Parathyroid adenoma (tissue), 2 donors: ENCODE measurements around the gene FOXC1.
A peak's percentile ranks its signal among the peaks of the same experiment; 100 is the strongest.

Experiments used
- H2AFZ ChIP-seq: fragments of 300-600 bp; sonication (generic); one replicate; pipeline ENCODE4 v1.7.0; 2017; ENCODE audit warnings: antibody characterized with exemption, mild to moderate bottlenecking
- H3K27ac ChIP-seq: fragments of 300-600 bp; sonication (generic); one replicate; pipeline ENCODE4 v1.7.0; 2017
- H3K27me3 ChIP-seq: fragments of 300-600 bp; sonication (generic); one replicate; pipeline ENCODE4 v1.7.0; 2017; ENCODE audit warnings: low read length; ENCODE audit not compliant: control insufficient read depth, insufficient read depth
- H3K36me3 ChIP-seq: fragments of 300-600 bp; sonication (generic); one replicate; pipeline ENCODE4 v1.7.0; 2017; ENCODE audit warnings: low read length; ENCODE audit not compliant: control insufficient read depth, insufficient read depth
- H3K4me1 ChIP-seq: fragments of 300-600 bp; sonication (generic); one replicate; pipeline ENCODE4 v1.7.0; 2017; ENCODE audit warnings: control low read depth
- H3K4me2 ChIP-seq: fragments of 300-600 bp; sonication (generic); one replicate; pipeline ENCODE4 v1.7.0; 2017; ENCODE audit warnings: low read length
- H3K4me3 ChIP-seq: fragments of 300-600 bp; sonication (generic); one replicate; pipeline ENCODE4 v1.7.0; 2017; ENCODE audit warnings: low read depth, low read length
- H3K79me2 ChIP-seq: fragments of 300-600 bp; sonication (generic); one replicate; pipeline ENCODE4 v1.7.0; 2017; ENCODE audit warnings: control low read depth
- H3K9ac ChIP-seq: fragments of 300-600 bp; sonication (generic); one replicate; pipeline ENCODE4 v1.7.0; 2017; ENCODE audit warnings: mild to moderate bottlenecking
- H3K9me3 ChIP-seq: fragments of 300-600 bp; sonication (generic); one replicate; pipeline ENCODE4 v1.7.0; 2017; ENCODE audit warnings: low read length; ENCODE audit not compliant: control insufficient read depth
- CTCF ChIP-seq: fragments of 300-600 bp; sonication (generic); IDR thresholded peaks from one replicate; pipeline ENCODE4 v1.7.0; 2017; ENCODE audit warnings: antibody characterized with exemption, mild to moderate bottlenecking
- donor health status: primary hyperparathyroidism.

FOXC1 gene

DNA sequence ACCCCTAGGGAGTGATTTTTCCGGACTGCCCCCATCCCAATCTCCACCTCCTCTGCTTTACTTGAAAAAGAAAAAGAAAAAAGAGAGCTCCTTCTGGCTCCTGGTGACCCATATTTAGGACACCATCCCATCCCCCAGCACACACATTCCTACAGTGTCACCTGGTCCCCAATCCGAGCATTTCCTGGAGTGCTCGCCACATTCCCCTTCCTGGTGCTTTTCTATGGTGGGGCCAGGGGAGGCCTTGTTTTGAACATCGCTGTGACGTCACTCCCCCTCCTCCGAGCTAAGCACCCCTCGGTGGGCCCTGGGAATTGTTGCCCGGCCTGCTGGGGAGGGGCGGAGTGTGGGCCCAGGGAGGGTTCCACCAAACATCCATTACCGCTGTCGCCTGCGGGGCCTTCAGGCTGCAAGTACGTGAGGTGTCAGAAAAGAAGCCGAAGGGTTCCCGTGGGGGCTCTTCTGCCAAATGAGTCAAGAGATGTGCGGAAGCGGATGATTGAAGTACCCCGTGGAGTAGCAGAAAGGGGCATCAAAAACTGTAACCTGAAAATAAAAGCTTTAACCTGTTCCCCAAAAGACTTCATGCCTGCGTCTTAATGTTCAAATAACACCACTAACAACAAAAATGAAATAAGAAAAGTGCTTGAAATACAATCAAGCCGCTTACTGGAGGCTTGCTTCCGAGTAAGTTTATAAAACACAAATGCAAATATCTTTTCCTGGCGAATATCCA, 2.8 kb upstream of the FOXC1 start:
- Histone ChIP-seq H3K4me3 (no peak overlapping the region), H3K36me3 (no peaks in the 10 kb centered on the region), H3K4me1 (no peaks in the 10 kb centered on the region), H3K4me2 (peak overlapping the region; percentile 12), H3K27me3 (peaks cover 23% of the 10 kb centered on the region), H3K9me3 (no peaks in the 10 kb centered on the region), H3K9ac (no peak overlapping the region), H3K27ac (no peak overlapping the region), H3K79me2 (no peaks in the 10 kb centered on the region), H2AFZ (no peak overlapping the region)
- no peak for TF ChIP-seq CTCF

DNA sequence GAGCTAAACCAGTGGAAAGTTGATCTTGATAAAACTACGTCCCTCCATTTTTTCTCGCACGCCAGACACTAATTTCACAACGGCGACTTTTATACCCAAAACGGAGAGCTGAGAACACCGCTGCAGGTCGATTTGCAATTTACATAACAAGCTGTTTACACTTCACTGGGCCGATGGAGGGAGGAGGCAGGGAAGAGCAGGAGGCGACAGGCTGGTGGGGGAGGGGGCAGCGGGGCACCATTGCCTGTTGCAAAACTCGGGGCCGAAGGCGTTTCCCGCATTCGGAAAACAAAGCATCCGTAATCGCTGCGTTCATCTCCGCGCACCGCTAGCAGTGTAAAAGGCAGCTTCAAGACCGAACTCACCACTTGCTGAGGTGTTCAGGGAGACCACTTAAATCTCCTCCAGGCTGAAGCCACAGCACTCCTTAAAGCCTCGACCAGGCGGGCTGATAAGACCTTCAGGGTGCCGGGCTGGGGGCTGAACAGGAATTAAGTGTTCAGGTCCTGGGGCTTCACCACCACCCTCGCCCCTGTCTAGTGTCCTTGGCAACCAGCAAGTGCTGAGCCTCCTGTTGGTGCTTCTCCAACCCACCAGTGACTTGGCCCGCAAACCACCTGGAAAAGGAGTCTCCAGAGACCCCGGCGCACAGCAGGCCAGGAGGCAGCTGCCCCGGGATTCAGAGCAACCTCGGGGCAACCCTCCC, 2.0 kb upstream of the FOXC1 start:
- Histone ChIP-seq H2AFZ (no peak overlapping the region), H3K4me2 (peak overlapping the region; percentile 12), H3K36me3 (no peaks in the 10 kb centered on the region), H3K4me3 (no peak overlapping the region), H3K4me1 (no peaks in the 10 kb centered on the region), H3K79me2 (no peaks in the 10 kb centered on the region), H3K9me3 (no peaks in the 10 kb centered on the region), H3K27ac (no peak overlapping the region), H3K27me3 (peaks cover 23% of the 10 kb centered on the region), H3K9ac (no peak overlapping the region)
- no peak for TF ChIP-seq CTCF

DNA sequence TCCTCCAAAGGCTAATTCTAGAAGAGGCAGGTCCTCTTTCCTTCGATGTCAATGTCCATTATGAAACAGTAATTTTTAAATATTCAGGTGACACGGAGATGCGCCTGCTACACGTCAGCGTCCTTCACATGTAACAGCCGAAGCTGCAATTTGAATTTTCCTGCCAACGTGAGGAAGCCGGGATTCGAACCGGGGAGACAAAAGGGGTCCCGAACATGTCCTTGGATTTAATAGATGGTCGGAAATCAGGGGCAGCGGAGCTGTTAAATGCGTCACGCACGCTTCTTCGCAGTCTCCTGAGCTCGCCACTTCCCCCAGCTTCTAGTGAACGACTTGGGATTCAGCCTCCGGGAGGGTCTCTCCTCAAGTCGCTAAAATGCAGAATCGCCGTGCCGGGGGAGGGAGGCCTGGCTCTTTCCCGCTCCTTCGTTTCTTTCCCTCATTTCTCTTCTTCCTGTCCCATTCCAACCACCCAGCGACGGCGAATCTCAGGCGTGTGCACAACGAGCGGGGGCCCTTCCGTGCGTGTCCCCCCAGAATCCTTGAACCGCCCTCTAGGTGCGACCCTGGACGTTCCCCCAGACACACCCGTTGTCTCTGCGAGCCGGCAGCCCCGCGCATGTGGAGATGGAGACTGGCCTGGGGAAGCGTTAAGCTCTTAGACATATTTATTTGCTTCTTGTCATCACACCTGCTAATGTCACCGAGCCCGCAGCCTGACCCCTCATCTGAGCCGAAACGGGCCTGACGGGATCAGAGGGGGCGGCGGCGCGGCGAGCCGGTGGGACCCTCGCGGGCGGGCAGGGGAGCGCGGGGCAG, 1.3 kb upstream of the FOXC1 start:
- Histone ChIP-seq H3K79me2 (no peaks in the 10 kb centered on the region), H3K9me3 (no peaks in the 10 kb centered on the region), H2AFZ (no peak overlapping the region), H3K4me2 (no peak overlapping the region), H3K27me3 (peaks cover 23% of the 10 kb centered on the region), H3K9ac (no peak overlapping the region), H3K36me3 (no peaks in the 10 kb centered on the region), H3K4me3 (no peak overlapping the region), H3K27ac (no peak overlapping the region), H3K4me1 (no peaks in the 10 kb centered on the region)
- no peak for TF ChIP-seq CTCF

DNA sequence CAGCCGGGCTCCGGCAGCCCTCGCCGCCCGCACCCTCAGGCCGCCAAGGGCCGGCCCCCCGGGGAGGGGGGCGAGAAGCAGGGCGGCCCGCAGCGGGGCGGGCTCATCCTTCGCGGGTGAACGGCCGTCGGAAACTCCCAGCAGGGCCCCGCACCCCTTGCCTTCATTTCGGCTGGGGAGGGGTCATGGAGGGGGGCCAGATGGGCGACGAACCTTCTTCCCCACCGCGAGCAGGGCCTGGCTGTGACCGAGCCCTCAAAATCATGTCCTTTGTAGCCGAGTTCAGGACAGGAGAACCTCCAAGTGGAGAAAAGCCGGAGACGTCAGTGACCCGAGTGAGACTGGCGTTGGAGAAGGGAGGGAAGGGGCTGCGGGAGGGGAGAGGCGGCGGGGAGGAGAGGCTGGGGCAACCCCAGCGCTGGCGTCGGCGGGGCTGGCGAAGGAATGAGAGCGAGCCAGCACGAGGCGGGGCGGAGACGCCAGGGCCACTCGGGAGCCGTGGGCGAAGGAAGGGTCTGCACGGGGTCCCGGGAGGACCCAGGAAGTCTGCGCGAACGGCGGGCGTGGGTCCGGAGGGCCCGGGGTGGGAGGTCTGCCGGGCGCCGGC, 571 bp upstream of the FOXC1 start:
- peaks cover 19% of the 10 kb centered on the region for H3K27me3 ChIP-seq
- H3K4me2 ChIP-seq, result peak overlapping the region; percentile 72
- H3K9ac ChIP-seq, result no peak overlapping the region
- H2AFZ ChIP-seq, result peak overlapping the region; percentile 65
- peak overlapping the region; percentile 47 for H3K4me3 ChIP-seq
- H3K27ac ChIP-seq, result peak overlapping the region; percentile 12
- TF ChIP-seq CTCF, result no peak
- no peaks in the 10 kb centered on the region for H3K4me1 ChIP-seq
- no peaks in the 10 kb centered on the region for H3K79me2 ChIP-seq
- no peaks in the 10 kb centered on the region for H3K9me3 ChIP-seq
- H3K36me3 ChIP-seq, result no peaks in the 10 kb centered on the region
